ENCODE measurements around the gene NEMP2.

Gene NEMP2

GRCh38 chr2:190467575-190468083, 66.9 kb downstream of the NEMP2 start:
- Histone ChIP-seq H3K27ac (peak overlapping the region; percentile 79; the same call in 1 of the 2 replicates), H3K79me2 (ENCODE audit: insufficient read depth, low read depth) (peaks cover 3% of the 10 kb centered on the region; the same call in 1 of the 2 replicates), H4K20me1 (ENCODE audit: insufficient read depth) (no peaks in the 10 kb centered on the region), H3K9ac (no peak overlapping the region), H2AFZ (ENCODE audit: low read depth) (no peak overlapping the region), H3K27me3 (ENCODE audit: insufficient read depth, low read depth) (no peaks in the 10 kb centered on the region), H3K36me3 (ENCODE audit: insufficient read depth) (no peaks in the 10 kb centered on the region), H3K4me2 (no peak overlapping the region; the same call in 1 of the 2 replicates), H3K4me1 (ENCODE audit: low read depth, poor library complexity, severe bottlenecking) (peaks cover 61% of the 10 kb centered on the region), H3K4me3 (IDR thresholded peaks at IDR 0.05; ENCODE audit: insufficient read depth, low read depth, low read length) (no peak overlapping the region)
- TF ChIP-seq CTCF (conservative IDR thresholded peaks at IDR 0.05; ENCODE audit: low read depth, low read length), result no peak

- no peaks in the 10 kb centered on the region for H3K27me3 ChIP-seq (ENCODE audit: insufficient read depth, low read depth)
- no peaks in the 10 kb centered on the region for H3K36me3 ChIP-seq (ENCODE audit: insufficient read depth)
- H4K20me1 ChIP-seq (ENCODE audit: insufficient read depth), result no peaks in the 10 kb centered on the region
- H3K27ac ChIP-seq, result no peak overlapping the region
- no peak overlapping the region for H3K9ac ChIP-seq
- no peak for TF ChIP-seq CTCF (conservative IDR thresholded peaks at IDR 0.05; ENCODE audit: low read depth, low read length)
- no peak overlapping the region; the same call in 1 of the 2 replicates for H3K4me2 ChIP-seq
- peaks cover 3% of the 10 kb centered on the region; the same call in 1 of the 2 replicates for H3K79me2 ChIP-seq (ENCODE audit: insufficient read depth, low read depth)
- no peak overlapping the region for H2AFZ ChIP-seq (ENCODE audit: low read depth)
- H3K4me3 ChIP-seq (IDR thresholded peaks at IDR 0.05; ENCODE audit: insufficient read depth, low read depth, low read length), result no peak overlapping the region
- peaks cover 61% of the 10 kb centered on the region for H3K4me1 ChIP-seq (ENCODE audit: low read depth, poor library complexity, severe bottlenecking)
Measured at GRCh38 chr2:190466819-190467446, 67.6 kb downstream of the NEMP2 start.

GRCh38 chr2:190465060-190465459, 69.5 kb downstream of the NEMP2 start:
- H2AFZ ChIP-seq (ENCODE audit: low read depth), result no peak overlapping the region
- H3K27ac ChIP-seq, result no peak overlapping the region
- H3K9ac ChIP-seq, result no peak overlapping the region
- peaks cover under 1% of the 10 kb centered on the region; the same call in 1 of the 2 replicates for H3K79me2 ChIP-seq (ENCODE audit: insufficient read depth, low read depth)
- H3K4me3 ChIP-seq (IDR thresholded peaks at IDR 0.05; ENCODE audit: insufficient read depth, low read depth, low read length), result no peak overlapping the region
- H3K4me1 ChIP-seq (ENCODE audit: low read depth, poor library complexity, severe bottlenecking), result peaks cover 54% of the 10 kb centered on the region
- H3K27me3 ChIP-seq (ENCODE audit: insufficient read depth, low read depth), result no peaks in the 10 kb centered on the region
- no peaks in the 10 kb centered on the region for H3K36me3 ChIP-seq (ENCODE audit: insufficient read depth)
- TF ChIP-seq CTCF (conservative IDR thresholded peaks at IDR 0.05; ENCODE audit: low read depth, low read length), result no peak
- H3K4me2 ChIP-seq, result peak overlapping the region; percentile 40
- no peaks in the 10 kb centered on the region for H4K20me1 ChIP-seq (ENCODE audit: insufficient read depth)

GRCh38 chr2:190462611-190463010, 71.9 kb downstream of the NEMP2 start:
- no peaks in the 10 kb centered on the region for H3K36me3 ChIP-seq (ENCODE audit: insufficient read depth)
- H3K9ac ChIP-seq, result no peak overlapping the region
- H3K4me1 ChIP-seq (ENCODE audit: low read depth, poor library complexity, severe bottlenecking), result peaks cover 29% of the 10 kb centered on the region
- H4K20me1 ChIP-seq (ENCODE audit: insufficient read depth), result no peaks in the 10 kb centered on the region
- H2AFZ ChIP-seq (ENCODE audit: low read depth), result no peak overlapping the region
- no peaks in the 10 kb centered on the region; the same call in 1 of the 2 replicates for H3K79me2 ChIP-seq (ENCODE audit: insufficient read depth, low read depth)
- no peak overlapping the region for H3K4me2 ChIP-seq
- no peak for TF ChIP-seq CTCF (conservative IDR thresholded peaks at IDR 0.05; ENCODE audit: low read depth, low read length)
- no peak overlapping the region for H3K4me3 ChIP-seq (IDR thresholded peaks at IDR 0.05; ENCODE audit: insufficient read depth, low read depth, low read length)
- H3K27ac ChIP-seq, result no peak overlapping the region
- H3K27me3 ChIP-seq (ENCODE audit: insufficient read depth, low read depth), result no peaks in the 10 kb centered on the region
